ENCODE data around the gene E2F3.

E2F3 gene

DNA sequence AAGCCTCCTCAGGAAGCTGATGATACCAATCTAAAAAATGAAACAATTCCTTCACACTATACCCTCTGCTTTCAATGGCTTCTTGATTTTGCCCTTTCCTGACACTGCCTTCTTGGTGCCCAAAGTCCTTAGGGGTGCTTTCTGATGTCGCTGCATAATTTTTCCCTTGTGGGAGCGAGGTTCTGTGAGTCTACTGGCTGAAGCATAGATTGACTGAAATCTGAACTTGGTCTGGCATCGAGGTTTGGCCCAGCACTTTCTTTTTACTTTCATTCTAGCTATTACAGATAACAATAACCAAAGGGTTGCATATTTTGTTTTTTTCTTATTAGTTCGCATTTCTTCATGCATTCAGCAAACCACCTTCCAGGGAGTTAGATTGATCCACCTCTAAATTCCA lies 65.8 kb downstream of the E2F3 start (continued):
- no peak for TF ChIP-seq ZNF514 (tag by site-specific recombination; IDR thresholded peaks at IDR 0.05)
- no peak for TF ChIP-seq ZBTB20 (tag by site-specific recombination; IDR thresholded peaks at IDR 0.05)

DNA sequence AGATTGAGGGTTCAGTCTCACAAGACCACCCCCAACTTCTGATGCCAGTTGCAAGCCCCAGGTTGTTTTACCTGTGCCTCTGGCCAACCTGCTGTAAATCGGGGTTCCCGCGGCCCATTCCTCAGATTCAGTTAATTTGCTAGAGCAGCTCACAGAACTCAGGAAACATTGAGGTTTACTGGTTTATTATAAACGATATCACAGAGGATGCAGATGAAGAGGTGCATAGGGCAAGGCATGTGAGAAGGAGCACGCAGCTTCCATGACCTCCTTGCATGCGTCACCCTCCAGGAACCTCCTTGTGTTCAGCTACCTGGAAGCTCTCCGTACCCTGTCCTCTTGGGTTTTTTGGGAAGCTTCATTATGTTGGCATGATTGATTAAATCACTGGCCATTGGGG lies 66.5 kb downstream of the E2F3 start:
- CTCF ChIA-PET: interaction anchor here (1.4 kb wide), 1 partner anchor 64 kb away, joined by 3 read pairs; no protein-coding TSS in a partner anchor
- POLR2A ChIA-PET: no interaction called here

DNA sequence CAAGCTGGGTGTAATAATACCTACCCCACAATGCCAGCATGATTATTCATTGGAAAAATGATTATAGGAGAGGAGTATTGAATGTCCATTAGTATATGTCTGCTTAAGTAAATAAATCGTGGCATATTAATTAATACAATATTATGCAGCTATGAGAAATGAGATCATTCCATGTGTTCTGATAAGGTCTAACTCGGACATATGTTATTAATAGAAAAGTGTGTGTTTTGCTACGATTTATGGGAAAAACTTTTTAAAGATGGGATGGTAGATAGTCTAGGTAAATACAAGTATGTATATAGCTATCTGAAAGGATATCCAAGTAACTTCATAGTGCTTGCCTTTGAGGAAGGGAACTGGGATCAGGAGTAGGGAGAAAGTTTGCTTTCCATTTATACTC lies 71.1 kb downstream of the E2F3 start:
- CTCF ChIA-PET: interaction anchor here (0.6 to 2.5 kb wide), 5 partner anchors 19 to 380 kb away, joined by 3 to 10 read pairs (median 3); no protein-coding TSS in a partner anchor
- Histone ChIP-seq H3K27ac (ENCODE audit: extremely low read depth, low read depth, low read length) (no peak overlapping the region), H3K9me3 (ENCODE audit: control insufficient read depth, insufficient read depth, low read depth, low read length) (no peaks in the 10 kb centered on the region), H3K4me1 (ENCODE audit: control insufficient read depth, insufficient read depth, low read length) (no peaks in the 10 kb centered on the region), H3K36me3 (ENCODE audit: control insufficient read depth in 2 of 2, insufficient read depth in 1 of 2, low read length in 2 of 2) (peaks cover 0 to 30% of the 10 kb centered on the region in 2 experiments; a peak in 2 of 3 replicates), H3K4me3 (ENCODE audit: low read depth, low read length) (no peak overlapping the region)
- TF ChIP-seq ZNF555 (tag by site-specific recombination; conservative IDR thresholded peaks at IDR 0.05) (no peak), ZNF776 (tag by site-specific recombination; IDR thresholded peaks at IDR 0.05; ENCODE audit: borderline replicate concordance) (no peak), ZNF423 (tag by site-specific recombination; IDR thresholded peaks at IDR 0.05) (no peak), GLI4 (tag by site-specific recombination; IDR thresholded peaks at IDR 0.05) (no peak), ZBTB21 (tag by site-specific recombination; IDR thresholded peaks at IDR 0.05) (no peak), ZNF174 (tag by site-specific recombination; IDR thresholded peaks at IDR 0.05) (no peak), ZNF112 (tag by site-specific recombination; IDR thresholded peaks at IDR 0.05) (no peak)
- TF ChIP-seq, protein P1, sequence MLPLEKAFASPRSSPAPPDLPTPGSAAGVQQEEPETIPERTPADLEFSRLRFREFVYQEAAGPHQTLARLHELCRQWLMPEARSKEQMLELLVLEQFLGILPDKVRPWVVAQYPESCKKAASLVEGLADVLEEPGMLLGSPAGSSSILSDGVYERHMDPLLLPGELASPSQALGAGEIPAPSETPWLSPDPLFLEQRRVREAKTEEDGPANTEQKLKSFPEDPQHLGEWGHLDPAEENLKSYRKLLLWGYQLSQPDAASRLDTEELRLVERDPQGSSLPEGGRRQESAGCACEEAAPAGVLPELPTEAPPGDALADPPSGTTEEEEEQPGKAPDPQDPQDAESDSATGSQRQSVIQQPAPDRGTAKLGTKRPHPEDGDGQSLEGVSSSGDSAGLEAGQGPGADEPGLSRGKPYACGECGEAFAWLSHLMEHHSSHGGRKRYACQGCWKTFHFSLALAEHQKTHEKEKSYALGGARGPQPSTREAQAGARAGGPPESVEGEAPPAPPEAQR (tag by site-specific recombination; IDR thresholded peaks at IDR 0.05): no peak
- POLR2A ChIA-PET: interaction anchor here (0.7 to 1.0 kb wide), 2 partner anchors 68 to 200 kb away, joined by 3 read pairs; no protein-coding TSS in a partner anchor

More for the DNA sequence above, 66.5 kb downstream of the E2F3 start:
- TF ChIP-seq YY1 (tag by site-specific recombination; IDR thresholded peaks at IDR 0.05) (no peak), ZBTB8A (tag by site-specific recombination; IDR thresholded peaks at IDR 0.05) (no peak), ZNF623 (tag by site-specific recombination; IDR thresholded peaks at IDR 0.05) (no peak), HOXA7 (CRISPR knock-in tag; IDR thresholded peaks at IDR 0.05; ENCODE audit: borderline replicate concordance) (no peak)
- no peak overlapping the region for H3K4me3 ChIP-seq (ENCODE audit: low read depth, low read length)
- H3K27ac ChIP-seq (ENCODE audit: extremely low read depth, low read depth, low read length): no peak overlapping the region
- no peaks in the 10 kb centered on the region for H3K9me3 ChIP-seq (ENCODE audit: control insufficient read depth, insufficient read depth, low read depth, low read length)
- peaks cover 0 to 33% of the 10 kb centered on the region in 2 experiments; a peak in 1 of 3 replicates for H3K36me3 ChIP-seq (ENCODE audit: control insufficient read depth in 2 of 2, insufficient read depth in 1 of 2, low read length in 2 of 2)
- no peaks in the 10 kb centered on the region for H3K4me1 ChIP-seq (ENCODE audit: control insufficient read depth, insufficient read depth, low read length)

DNA sequence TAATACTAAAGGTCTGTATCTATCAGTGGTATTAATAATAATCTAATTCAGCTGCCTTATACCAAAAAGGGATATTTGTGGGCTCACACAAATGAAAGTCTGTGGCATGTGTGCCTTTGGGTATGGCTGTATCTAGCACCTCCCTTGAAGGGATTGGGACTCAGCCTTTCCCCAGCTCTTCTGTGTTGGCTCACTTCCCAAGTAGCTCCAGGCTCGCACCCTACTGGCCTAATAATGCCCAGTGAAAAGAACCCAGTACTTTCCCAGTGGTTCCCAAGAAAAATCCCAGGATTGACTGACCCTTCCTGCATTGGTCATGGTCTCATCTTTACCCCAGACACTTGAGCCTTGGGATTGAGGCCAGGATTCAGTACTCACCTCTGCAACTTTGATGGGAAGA lies 71.8 kb downstream of the E2F3 start:
- ChIA-PET CTCF (interaction anchor here (0.6 to 2.5 kb wide), 3 partner anchors 24 to 230 kb away, joined by 3 to 10 read pairs (median 6); no protein-coding TSS in a partner anchor), POLR2A (no interaction called here)
- H3K9me3 ChIP-seq (ENCODE audit: control insufficient read depth, insufficient read depth, low read depth, low read length): no peaks in the 10 kb centered on the region
- no peak overlapping the region for H3K27ac ChIP-seq (ENCODE audit: extremely low read depth, low read depth, low read length)
- no peaks in the 10 kb centered on the region for H3K4me1 ChIP-seq (ENCODE audit: control insufficient read depth, insufficient read depth, low read length)
- H3K36me3 ChIP-seq (ENCODE audit: control insufficient read depth in 2 of 2, insufficient read depth in 1 of 2, low read length in 2 of 2): peaks cover 0 to 22% of the 10 kb centered on the region in 2 experiments; a peak in 2 of 3 replicates
- H3K4me3 ChIP-seq (ENCODE audit: low read depth, low read length): no peak overlapping the region
- TF ChIP-seq, protein P2, sequence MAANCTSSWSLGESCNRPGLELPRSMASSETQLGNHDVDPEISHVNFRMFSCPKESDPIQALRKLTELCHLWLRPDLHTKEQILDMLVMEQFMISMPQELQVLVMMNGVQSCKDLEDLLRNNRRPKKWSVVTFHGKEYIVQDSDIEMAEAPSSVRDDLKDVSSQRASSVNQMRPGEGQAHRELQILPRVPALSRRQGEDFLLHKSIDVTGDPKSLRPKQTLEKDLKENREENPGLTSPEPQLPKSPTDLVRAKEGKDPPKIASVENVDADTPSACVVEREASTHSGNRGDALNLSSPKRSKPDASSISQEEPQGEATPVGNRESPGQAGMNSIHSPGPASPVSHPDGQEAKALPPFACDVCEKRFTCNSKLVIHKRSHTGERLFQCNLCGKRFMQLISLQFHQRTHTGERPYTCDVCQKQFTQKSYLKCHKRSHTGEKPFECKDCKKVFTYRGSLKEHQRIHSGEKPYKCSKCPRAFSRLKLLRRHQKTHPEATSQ (tag by site-specific recombination; IDR thresholded peaks at IDR 0.05): no peak
- TF ChIP-seq KLF7 (tag by site-specific recombination; IDR thresholded peaks at IDR 0.05; ENCODE audit: borderline replicate concordance) (no peak), ZNF707 (tag by site-specific recombination; IDR thresholded peaks at IDR 0.05) (no peak), GLI2 (tag by site-specific recombination; IDR thresholded peaks at IDR 0.05; ENCODE audit: borderline replicate concordance, low read depth) (no peak), ZNF274 (IDR thresholded peaks at IDR 0.05; ENCODE audit: low read length) (no peak), ZNF274 (tag by site-specific recombination; IDR thresholded peaks at IDR 0.05; ENCODE audit: borderline replicate concordance) (no peak), HOXA7 (CRISPR knock-in tag; IDR thresholded peaks at IDR 0.05; ENCODE audit: borderline replicate concordance) (no peak), ZBTB48 (tag by site-specific recombination; IDR thresholded peaks at IDR 0.05) (no peak), ZNF292 (tag by site-specific recombination; IDR thresholded peaks at IDR 0.05; ENCODE audit: borderline replicate concordance, low read depth) (no peak), ZNF16 (tag by site-specific recombination; IDR thresholded peaks at IDR 0.05; ENCODE audit: low read depth) (no peak)
- TF ChIP-seq, protein P3, sequence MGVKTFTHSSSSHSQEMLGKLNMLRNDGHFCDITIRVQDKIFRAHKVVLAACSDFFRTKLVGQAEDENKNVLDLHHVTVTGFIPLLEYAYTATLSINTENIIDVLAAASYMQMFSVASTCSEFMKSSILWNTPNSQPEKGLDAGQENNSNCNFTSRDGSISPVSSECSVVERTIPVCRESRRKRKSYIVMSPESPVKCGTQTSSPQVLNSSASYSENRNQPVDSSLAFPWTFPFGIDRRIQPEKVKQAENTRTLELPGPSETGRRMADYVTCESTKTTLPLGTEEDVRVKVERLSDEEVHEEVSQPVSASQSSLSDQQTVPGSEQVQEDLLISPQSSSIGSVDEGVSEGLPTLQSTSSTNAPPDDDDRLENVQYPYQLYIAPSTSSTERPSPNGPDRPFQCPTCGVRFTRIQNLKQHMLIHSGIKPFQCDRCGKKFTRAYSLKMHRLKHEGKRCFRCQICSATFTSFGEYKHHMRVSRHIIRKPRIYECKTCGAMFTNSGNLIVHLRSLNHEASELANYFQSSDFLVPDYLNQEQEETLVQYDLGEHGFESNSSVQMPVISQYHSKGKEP (tag by site-specific recombination; IDR thresholded peaks at IDR 0.05): no peak
- TF ChIP-seq, protein P4, sequence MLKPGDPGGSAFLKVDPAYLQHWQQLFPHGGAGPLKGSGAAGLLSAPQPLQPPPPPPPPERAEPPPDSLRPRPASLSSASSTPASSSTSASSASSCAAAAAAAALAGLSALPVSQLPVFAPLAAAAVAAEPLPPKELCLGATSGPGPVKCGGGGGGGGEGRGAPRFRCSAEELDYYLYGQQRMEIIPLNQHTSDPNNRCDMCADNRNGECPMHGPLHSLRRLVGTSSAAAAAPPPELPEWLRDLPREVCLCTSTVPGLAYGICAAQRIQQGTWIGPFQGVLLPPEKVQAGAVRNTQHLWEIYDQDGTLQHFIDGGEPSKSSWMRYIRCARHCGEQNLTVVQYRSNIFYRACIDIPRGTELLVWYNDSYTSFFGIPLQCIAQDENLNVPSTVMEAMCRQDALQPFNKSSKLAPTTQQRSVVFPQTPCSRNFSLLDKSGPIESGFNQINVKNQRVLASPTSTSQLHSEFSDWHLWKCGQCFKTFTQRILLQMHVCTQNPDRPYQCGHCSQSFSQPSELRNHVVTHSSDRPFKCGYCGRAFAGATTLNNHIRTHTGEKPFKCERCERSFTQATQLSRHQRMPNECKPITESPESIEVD (tag by site-specific recombination; IDR thresholded peaks at IDR 0.05): no peak
